HuH-7.5 (cell line): ENCODE results near the gene RNF149.

Experiments used
- DNase-seq: peaks from one replicate; pipeline ENCODE4 v3.0.0; 2011; ENCODE audit warnings: low spot score

The RNF149 gene

GRCh38 chr2:101295895-101296294, 12.6 kb downstream of the RNF149 start:
- DNase-seq: no peak

GRCh38 chr2:101294861-101295260, 13.6 kb downstream of the RNF149 start:
- no peak for DNase-seq

GRCh38 chr2:101293544-101293943, 15.0 kb downstream of the RNF149 start:
- no peak for DNase-seq

- DNase-seq: no peak
These were observed 16.5 kb downstream of the RNF149 start for GRCh38 chr2:101291973-101292372.

- no peak for DNase-seq
These were observed 17.8 kb downstream of the RNF149 start for GRCh38 chr2:101290711-101291110.

GRCh38 chr2:101287303-101287702, 21.2 kb downstream of the RNF149 start:
- DNase-seq: no peak

- no peak for DNase-seq
These were observed 21.8 kb downstream of the RNF149 start for GRCh38 chr2:101286684-101287083.

GRCh38 chr2:101282980-101283379, 25.5 kb downstream of the RNF149 start:
- no peak for DNase-seq

- no peak for DNase-seq
These were observed 27.0 kb downstream of the RNF149 start for GRCh38 chr2:101281482-101281881.

GRCh38 chr2:101278925-101279324, 29.6 kb downstream of the RNF149 start:
- DNase-seq: no peak

GRCh38 chr2:101277111-101277510, 31.4 kb downstream of the RNF149 start:
- no peak for DNase-seq

GRCh38 chr2:101274142-101274541, 34.4 kb downstream of the RNF149 start:
- DNase-seq: no peak

GRCh38 chr2:101273056-101273455, 35.4 kb downstream of the RNF149 start:
- no peak for DNase-seq

- DNase-seq: no peak
These were observed 36.3 kb downstream of the RNF149 start for GRCh38 chr2:101272045-101272784.

- no peak for DNase-seq
These were observed 37.7 kb downstream of the RNF149 start for GRCh38 chr2:101270700-101271259.

GRCh38 chr2:101267671-101268656, 40.5 kb downstream of the RNF149 start:
- DNase-seq: no peak

GRCh38 chr2:101265893-101266499, 42.5 kb downstream of the RNF149 start:
- no peak for DNase-seq

- no peak for DNase-seq
These were observed 44.1 kb downstream of the RNF149 start for GRCh38 chr2:101264360-101264939.

GRCh38 chr2:101263377-101263800, 45.1 kb downstream of the RNF149 start:
- no peak for DNase-seq

GRCh38 chr2:101262142-101262541, 46.4 kb downstream of the RNF149 start:
- no peak for DNase-seq

- no peak for DNase-seq
These were observed 49.7 kb downstream of the RNF149 start for GRCh38 chr2:101258804-101259203.

- no peak for DNase-seq
These were observed 52.2 kb downstream of the RNF149 start for GRCh38 chr2:101256316-101256715.
